Suppressor macrophage treated with lipopolysaccharide for 4 hours (primary cell): ENCODE results near the gene MVB12B.
A peak's percentile ranks its signal among the peaks of the same experiment; 100 is the strongest.

Experiments used
- DNase-seq: peaks from one replicate; pipeline ENCODE4 v3.0.0-alpha.2; 2020

MVB12B gene

DNA sequence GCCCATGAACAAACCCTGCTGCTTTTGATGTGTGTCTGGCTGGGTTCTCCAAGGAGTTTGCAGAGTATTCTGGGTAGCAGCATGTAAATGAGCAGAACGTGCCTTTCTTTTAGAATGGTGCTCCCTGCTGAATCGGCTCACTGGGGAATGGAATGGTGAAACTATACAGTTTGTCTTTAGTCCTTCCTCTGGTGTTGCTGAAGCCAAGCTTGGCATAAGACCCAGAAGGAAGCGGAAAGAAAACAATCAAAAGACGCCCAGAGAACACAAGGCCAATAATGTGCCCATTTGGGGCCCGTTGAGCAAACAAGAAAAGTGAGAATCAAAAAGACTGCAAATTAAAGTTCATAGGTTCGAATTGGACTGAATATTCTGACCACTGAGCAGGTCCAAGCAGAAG is 60.1 kb downstream of the MVB12B start:
- no peak for DNase-seq

DNA sequence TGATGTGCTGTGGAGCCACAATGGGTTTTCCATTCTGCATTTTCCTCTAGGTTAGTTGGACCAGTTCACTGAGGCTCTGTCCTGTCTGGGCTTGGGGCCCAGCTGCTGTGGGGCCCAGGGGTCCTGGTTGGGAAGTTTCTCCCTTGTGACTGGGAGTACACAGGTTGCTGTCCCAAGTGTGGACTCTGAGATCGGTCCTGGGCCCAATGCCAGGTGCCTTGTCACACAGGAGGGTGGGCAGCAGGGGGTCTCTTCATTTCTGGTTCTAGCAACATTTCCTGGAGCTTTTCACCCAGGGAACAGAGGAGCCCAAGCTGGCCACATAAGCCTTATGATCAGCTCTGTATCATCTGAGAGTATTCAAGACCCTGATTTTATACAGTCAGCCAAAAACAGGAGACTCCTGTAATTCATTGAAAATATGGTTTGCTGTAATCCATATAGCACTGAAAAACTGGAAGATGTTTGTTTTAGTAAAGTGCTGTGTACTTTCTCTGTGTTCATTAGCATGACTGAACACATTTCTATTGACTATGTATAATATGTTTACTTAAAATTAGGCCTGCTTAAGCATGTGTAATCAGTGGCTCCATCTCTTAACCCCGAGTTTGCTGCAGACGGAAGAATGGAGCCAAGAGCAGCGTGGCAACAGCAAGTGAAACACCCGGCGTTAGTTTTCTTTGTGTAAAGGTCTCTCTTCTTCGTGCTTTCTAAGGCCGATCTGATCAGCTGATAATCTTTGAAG is 62.5 kb downstream of the MVB12B start:
- no peak for DNase-seq

DNA sequence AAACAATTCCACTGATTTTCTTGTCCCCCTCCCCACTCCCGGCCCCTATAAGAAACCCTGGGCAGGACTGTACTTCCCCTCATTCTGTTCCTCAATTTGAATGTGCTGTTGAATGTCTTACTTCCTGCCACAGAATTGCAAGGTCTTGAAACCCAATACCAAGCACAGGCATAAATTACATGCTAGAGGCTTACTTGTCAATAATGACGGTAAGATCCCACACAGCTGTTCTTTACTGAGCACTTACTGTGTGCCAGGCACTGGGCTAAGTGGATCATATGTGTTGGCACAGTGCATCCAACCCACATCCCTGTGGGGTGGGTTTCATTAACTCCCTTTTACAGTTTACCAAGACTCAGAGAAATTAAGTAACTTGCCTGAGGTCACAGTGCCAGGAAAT is 63.4 kb downstream of the MVB12B start:
- peak; percentile 69 for DNase-seq

DNA sequence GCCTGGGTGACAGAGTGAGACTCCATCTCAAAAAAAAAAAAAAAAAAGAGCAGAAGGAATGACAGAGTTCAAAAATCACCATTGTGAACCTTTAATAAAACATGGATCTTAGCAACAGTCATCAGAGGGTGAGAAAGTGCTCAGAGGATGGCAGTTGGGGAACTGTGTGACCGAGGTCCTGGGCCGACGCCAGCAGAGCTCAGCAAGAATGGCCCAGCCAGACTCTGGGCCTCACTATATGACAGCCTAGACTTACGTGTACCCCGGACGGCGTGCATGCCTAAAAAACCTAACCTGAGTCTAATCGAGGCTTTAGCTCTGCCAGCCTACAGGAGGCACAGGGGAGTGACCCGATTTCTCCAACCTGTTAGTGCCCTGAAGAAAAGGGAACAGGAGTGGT is 64.3 kb downstream of the MVB12B start:
- peak; percentile 20 for DNase-seq

DNA sequence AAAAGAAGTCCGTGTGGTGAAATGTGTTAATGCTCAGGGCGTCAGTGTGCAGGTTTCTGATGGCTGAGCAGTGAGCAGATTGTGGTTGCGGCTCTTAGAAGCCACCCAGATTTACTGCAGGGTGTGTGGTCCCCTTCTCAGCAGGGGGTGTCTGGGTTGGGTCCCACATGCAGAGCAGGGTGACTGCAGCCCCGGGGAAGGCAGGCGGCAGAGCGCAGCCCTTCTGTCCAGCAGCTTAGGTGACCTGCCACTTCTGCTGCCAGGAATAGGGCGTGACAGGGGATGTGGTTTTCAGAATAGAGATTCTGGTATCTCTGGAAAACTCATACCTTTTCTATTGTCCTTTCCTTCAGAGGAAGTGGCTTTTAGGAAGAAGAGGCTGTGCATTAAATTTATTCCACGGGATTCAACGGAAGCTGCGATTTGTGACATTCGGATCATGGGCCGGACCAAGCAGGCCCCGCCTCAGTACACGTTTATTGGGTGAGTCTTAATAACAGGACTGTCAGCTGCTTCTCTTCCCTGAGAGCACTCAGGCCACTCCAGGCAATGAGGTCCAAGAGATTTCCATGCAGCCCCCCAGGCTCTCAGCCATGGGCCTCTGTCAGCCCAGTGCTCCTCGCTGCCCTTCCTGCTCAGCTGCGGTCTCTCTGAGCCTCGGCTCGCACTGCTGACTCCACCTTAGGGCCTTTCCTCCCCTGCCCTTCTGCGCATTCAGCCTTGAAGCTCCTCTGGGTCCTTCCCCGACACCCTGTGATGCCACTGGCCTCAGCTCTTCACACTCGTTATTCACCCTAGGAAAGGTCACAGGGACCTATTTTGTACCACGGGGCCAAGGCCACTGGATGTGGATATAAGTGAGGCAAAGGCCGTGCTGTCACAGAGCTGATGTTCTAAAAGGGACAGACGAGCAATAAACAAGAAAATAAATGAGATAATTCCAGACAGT is 65.4 kb downstream of the MVB12B start:
- DNase-seq, result no peak

DNA sequence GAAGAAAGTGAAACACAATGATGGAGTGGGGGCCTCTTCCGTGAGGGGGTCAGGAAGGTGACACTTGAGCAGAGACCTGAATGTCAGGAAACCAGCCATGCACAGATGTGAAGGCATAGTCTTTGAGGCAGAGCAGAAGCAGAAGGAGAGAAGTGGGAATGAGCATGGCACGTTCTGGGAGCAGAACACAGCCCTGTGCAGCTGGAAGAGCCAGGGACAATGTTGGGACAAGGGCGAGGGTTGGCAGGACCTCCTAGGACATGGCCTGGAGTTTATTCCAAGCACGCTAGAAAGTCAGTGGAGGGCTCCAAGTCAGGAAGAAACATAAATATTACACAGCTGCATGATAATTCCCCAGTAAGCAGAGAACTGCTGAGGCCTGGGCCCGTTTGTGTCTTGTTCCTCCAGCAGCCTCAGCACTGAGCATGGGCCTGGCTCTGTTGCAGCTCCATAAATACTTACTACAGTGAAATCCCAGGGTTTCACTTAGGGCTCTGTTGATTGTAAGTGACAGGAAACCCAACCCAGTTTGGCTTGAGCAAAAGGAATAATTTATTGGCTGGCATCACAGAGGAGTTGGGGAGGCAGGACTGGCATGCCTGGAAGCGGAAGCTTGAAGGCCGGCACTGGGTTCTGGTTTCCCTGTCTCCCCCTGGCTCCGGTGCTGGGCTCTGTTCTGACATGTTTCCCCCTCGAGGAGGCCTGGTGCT is 66.2 kb downstream of the MVB12B start:
- DNase-seq, result no peak

DNA sequence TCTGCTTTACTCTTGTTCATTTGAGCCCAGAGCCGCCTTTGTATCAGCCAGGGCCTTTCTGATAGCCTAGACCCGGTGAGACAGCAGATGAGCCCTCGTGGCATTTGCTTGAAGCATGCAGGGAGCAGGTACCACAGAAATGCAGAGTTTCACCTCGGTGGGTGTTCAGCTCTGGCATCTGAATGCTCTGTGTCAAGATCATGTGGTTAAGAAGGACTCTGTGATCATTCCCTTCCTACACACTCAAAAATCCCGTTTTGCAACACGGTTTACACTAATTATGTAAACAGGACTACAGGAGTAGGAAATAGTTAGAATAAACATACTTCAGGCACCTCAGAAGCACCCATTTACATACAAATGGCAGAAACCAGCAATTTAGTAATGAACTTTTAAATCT is 67.2 kb downstream of the MVB12B start:
- peak; percentile 72 for DNase-seq

DNA sequence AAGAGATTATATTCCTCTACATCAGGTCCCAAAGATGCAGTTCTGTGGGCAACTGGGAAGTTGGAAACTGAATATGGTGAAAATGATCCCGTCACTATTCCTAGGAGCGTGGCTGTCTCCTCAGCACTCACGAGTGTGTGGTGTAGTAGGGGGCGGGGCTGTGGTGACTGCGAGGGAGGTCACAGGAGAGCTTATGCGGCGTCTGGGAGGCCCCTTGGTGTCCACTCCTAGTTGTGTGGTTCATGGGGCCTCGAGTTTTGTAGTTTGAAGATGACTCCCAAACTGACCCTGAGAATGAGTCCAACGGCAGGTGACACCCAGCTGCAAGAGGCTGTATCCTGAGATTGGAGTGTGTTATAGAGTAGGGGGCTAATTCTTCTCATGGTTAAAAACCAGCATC is 68.2 kb downstream of the MVB12B start:
- DNase-seq, result no peak

DNA sequence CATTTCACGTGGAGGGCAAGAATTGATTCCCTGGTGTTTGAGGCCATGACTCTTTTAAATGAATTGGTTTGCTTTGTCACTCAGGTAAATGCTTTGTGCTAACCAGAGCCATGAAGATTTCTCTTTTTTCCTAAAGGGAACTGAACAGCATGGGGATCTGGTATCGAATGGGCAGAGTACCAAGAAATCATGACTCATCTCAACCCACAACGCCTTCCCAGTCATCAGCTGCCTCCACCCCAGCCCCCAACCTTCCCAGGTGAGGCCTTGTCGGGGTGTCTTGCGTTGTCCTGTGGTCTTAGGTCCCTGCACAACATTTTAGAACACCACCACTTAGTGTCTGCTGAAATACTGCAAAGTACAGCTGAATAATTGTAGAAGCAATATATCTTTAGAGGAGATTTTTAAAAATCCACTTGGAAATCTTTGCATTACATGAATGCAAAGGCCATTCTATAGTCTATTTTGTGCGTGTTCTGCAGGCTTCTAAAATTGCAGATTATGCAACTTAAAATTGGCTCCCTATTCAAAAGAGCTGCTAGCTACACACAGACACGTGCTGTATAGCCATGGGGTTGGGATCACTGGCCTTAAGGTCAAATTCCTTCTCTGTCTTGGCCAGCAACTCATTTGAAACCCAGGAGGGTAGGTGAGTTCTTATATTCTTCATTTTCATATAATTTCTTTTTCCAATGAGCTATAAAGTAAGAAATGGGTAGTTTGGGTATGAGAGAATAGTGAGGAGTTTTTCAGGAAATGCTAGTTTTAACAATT is 69.0 kb downstream of the MVB12B start:
- DNase-seq, result peak; percentile 21

DNA sequence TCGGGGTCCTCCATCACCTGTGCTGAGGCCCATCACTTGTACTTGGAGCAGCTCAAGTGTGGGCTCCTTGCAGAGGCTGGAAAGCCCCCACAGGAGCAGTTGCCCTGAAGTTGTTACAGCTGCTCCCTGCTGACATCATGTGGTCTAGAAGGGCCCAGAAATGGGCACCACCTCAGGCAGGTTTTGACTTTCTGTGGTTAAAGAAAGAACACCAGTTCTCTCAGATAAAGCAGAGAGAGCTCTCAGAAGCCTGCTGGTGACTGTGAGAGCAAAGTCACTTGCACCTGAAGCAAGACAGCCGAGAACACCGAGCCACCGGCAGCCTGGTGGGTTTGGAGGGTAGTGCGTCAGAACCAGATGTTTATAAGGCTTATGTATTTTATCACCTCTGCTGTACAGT is 70.4 kb downstream of the MVB12B start:
- DNase-seq, result no peak

DNA sequence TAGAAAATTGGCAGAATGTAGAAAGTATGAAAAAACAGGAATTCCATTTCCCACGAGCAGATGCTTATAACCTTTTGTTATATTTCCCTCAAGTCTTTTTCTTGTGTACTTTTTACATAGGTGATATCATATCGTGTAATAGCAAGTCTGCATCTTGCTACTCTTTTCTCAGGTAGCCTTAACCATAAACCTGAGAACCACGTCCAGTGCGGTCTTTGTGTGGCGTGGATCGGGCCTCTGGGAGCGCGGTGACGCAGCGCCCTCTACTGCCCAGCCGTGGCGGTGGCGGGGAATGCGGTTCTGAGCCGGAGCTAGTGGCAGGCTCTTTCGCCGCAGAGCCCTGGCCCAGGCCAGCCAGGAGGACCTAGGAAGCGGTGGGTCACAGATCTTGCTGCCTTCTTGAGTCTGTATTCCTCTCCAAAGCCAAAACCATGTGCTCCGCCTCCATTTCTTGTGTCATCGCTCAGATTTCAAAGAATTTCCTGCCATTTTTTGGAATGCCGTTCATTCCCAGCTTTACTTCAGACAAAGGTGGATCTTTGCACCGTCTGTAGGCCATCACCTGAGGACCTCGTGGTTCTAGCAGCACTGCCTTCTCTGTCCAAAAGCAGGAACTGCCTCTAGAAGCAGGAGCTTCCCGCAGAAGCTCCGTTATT is 71.9 kb downstream of the MVB12B start:
- DNase-seq, result peak; percentile 78

DNA sequence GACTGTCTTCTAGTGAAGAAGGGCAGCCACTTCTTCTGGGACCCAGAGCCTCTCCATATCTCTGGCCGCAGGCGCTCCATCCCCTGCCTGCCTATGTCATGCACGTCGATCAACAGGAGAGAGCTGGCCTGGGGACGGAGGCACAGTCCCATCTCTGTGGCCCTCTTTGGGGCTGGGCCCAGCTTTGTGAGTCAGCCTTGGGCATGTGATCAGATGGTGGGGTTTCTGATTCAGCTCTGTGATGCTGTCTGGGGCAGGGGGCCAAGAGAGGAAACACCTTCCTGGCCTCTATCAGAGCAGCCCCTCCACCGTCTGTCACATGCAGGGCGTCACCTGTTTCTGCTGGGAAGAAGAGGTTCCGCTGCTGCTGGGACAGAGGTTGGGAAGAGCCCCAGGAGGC is 72.6 kb downstream of the MVB12B start:
- DNase-seq, result no peak

DNA sequence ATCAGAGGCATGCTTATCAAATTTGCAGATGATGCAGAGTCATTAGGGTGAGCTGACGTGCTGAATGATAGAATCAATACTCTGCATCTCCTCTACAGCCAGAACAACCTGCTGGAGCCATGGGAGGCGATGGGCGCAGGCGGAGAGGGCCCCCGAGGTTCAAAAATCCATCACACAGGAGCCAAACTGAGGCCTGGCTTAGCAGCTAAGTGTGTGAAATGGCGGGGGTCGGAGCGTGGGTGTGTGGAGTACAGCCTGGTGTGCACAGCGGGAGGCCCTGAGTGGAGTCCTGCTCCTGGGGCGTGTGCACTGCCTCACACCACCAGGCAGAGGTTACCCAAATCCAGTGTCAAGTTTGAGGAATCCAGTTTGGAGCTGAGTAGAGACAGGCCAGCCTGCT is 73.2 kb downstream of the MVB12B start:
- no peak for DNase-seq

DNA sequence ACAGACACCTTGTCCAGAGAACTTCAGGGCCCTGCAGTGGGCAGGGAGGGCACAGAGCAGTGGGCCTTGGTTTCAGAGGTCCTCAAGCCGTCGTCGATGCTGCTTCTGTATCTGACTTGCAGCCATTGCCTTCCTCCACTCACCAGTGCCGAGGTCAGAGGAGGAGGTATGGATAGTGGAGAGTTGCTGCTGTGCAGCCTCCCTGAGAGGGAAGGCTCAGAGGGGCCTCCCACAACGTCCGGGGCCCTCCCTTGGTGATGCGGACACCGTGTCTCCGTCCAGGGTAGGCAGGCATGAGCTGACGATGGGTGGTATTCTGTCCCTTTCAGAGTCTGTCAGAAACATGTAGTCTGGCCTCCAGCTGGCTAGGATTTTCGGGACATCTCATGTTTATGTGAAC is 73.9 kb downstream of the MVB12B start:
- DNase-seq, result no peak

DNA sequence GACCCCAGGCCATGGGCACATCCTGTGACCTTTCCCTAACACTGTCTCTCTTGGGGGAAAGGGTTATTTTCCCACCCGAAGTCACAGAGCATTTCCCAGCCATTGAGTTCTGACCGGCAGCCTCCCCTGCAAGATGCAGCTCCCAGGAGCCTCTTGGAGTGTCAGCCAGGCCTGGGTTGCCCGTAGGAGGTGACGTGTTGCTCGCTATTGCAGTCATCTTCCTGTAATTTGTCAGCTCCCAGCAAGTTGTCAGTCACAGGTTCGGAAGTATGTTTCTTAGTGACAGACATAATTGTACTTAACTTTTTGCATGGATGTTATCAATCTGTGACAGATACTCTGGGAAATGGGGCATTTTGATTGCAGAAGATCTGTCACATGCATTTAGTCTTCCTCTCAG is 74.5 kb downstream of the MVB12B start:
- peak; percentile 21 for DNase-seq

DNA sequence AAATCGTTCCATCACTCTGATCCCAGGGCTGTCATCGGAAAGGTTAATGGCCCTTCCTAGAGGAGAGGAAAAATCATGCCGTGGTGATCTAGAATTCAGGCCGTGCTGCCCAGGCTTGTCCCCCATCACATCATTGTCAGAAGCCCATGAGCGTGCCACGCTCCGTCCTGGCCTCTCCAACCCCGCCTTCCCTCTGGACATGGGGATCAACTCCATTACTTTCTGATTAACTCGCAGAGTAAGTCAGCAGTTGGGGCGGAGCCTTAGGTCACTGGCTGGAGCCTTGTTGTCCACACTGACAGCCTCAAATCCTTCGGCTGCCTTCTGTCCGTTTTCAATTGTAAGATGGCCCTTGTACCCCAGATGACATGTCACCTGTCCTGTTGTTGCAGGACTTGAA is 75.0 kb downstream of the MVB12B start:
- no peak for DNase-seq

DNA sequence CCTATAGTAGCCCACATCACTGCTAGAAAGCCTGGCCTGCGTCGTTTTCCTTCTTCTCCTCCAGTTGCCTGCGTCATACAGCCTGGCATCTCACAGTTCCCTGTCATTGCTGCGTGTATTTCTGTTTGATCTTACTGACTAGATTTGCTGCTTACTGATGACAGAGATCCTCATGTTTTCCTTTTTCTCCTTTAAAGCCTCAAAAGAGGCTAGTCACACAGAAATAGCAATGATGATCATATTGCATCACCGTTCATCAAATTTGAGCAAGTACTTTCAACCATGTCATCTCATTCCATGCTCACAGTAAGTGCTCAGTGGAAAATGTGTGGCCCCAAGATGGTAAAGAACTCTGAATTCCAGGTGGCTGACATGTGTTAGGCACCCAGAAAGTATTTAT is 76.8 kb downstream of the MVB12B start:
- DNase-seq, result peak; percentile 27

DNA sequence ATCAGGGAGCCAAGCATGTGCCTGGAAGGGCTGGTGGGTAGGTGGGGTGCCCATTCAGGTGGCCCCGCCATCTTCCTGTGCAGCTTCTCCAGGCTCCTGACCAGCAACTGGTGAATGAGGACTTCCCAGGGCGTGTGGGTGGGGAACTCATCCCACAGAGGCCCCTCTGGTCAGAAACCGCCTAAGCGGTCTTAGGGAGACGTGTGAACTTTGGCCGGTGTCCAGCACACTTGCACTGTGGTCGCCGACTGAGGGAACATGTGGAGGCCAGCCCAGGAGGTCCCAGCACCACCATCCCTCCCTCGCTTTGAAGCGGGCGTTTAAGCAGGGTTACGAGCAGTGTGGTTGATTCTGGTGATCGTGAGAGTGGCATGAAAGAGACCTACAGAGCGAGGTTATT is 77.8 kb downstream of the MVB12B start:
- DNase-seq, result no peak

DNA sequence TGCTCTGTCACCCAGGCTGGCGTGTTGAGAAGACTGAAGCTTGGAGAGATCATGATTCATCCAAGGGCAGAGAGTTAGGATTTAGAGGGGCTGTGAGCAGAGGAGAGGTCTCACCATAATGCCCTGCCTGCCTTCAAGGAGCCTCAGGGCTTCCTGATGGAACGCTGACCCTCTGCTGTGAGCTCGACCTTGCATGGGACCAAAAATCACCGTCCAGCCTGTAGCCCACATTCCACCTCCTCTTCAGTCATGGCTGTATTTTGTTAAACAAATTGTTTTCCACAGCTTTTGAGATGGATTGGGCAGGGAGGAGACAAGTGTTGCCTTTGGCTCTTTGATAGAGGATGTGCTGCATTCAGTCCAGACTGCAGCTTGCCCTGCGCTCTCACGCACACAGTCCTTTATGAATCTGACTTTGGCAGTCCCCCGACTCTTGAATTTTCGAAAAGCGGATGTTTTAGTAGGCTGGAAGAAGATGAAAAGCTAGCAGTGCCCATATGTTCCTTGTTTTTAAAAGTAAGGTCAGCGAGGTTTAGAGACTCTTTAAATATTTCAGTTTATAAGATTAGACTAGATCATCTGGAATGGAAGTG is 79.5 kb downstream of the MVB12B start:
- no peak for DNase-seq

DNA sequence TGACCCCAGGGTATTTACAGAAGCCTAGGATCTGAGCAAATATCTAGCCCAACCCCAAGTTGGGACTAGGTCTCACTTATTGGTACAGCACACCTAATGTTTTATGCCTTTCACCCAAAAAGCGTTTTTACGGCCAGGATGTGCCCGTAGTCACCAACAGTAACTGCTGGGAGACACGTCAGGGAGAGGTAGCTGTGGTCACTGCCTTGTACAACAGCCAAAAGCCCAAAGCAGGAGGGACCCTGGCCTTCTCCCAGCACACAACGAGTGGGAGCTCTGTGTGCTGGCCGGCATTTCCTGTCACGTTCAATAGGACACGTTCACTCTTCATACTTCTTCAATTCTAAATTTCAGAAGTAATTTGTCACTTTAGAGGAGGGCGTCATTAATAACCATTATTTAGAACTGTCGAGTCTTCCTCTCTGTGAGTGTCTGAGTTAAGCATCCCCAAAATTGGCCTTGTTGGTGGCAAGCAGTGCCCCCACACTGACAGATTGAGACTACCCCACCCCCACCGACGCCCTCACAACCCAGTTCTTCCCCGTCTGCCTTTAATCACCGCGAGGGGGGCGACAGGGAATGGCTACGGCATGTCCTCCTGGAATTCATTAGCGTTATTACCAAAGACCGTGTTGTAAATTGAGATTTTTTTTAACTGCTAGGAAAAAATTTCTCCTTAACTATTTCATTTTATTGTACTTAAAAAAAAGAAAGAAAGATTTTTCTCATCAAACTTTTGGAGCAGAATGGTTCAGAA is 80.7 kb downstream of the MVB12B start:
- DNase-seq, result no peak

DNA sequence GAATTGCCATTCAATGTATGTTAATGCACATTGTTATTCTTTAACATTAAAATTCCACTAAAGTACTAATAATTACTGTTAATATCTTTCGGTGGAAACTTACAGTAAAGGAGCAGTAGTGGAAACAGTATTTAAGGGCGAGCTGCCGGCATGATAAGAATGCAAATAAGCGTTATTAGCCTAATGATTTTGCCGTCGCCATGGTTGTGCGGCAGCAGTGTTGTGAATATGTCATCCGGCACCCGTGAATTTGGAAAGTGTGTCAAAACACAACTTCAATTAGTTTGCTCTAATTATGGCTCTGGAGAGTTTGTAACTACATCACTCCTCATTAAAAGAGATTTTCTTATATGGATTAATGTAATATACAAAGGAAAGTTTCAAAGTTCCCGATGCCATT is 81.4 kb downstream of the MVB12B start:
- no peak for DNase-seq
